ENCODE data around the gene SETBP1.

The SETBP1 gene

GRCh38 chr18:44968336-44968735 is 287.6 kb downstream of the SETBP1 start:
- no peak overlapping the region for H3K4ac ChIP-seq (ENCODE audit: low read depth in 1 of 2, low read length in 2 of 2)
- H3K79me1 ChIP-seq (replicated peaks; ENCODE audit: low read length, poor library complexity, severe bottlenecking): peaks cover 9% of the 10 kb centered on the region
- DNase-seq: no peak
- no peak overlapping the region for H2BK5ac ChIP-seq (ENCODE audit: low read depth, low read length, poor library complexity, severe bottlenecking)
- no peaks in the 10 kb centered on the region for H3K9me3 ChIP-seq (ENCODE audit: control insufficient read depth, low read length)
- H3K9ac ChIP-seq (ENCODE audit: low read length): no peak overlapping the region
- no peak overlapping the region for H2BK15ac ChIP-seq (ENCODE audit: low read depth, poor library complexity, severe bottlenecking)
- no peak overlapping the region for H4K91ac ChIP-seq (ENCODE audit: low read length)
- no peak overlapping the region for H2AK5ac ChIP-seq (ENCODE audit: low read length, severe bottlenecking)
- no peak overlapping the region for H2BK12ac ChIP-seq (ENCODE audit: low read length in 2 of 2)
- no peak overlapping the region for H3K27ac ChIP-seq (ENCODE audit: low read length, poor library complexity, severe bottlenecking)
- no peaks in the 10 kb centered on the region for H3K4me1 ChIP-seq (ENCODE audit: control insufficient read depth, insufficient read depth, low read depth, low read length)
- no peak overlapping the region for H3K23ac ChIP-seq (ENCODE audit: low read length in 2 of 2)
- no peak overlapping the region for H3K4me2 ChIP-seq (ENCODE audit: low read length, poor library complexity, severe bottlenecking)
- no peak overlapping the region for H3K14ac ChIP-seq (ENCODE audit: low read length in 2 of 2)
- H2BK120ac ChIP-seq (ENCODE audit: low read depth, low read length): no peak overlapping the region
- no peak overlapping the region for H4K8ac ChIP-seq (ENCODE audit: low read length)
- H3K18ac ChIP-seq (ENCODE audit: low read depth in 1 of 2, low read length in 2 of 2): no peak overlapping the region
- H3K4me3 ChIP-seq (ENCODE audit: insufficient read depth in 1 of 2, low read depth in 1 of 2, low read length in 2 of 2): no peak overlapping the region
- H2AFZ ChIP-seq (ENCODE audit: low read depth, low read length): no peak overlapping the region
- H3K36me3 ChIP-seq (ENCODE audit: control insufficient read depth in 1 of 2, insufficient read depth in 2 of 2, low read depth in 1 of 2, low read length in 2 of 2): no peaks in the 10 kb centered on the region
- WGBS: 67% methylated on average over 2 of the region's 2 CpGs
- H3K27me3 ChIP-seq (ENCODE audit: control insufficient read depth in 1 of 2, insufficient read depth in 1 of 2, low read length in 2 of 2): no peaks in the 10 kb centered on the region

DNA sequence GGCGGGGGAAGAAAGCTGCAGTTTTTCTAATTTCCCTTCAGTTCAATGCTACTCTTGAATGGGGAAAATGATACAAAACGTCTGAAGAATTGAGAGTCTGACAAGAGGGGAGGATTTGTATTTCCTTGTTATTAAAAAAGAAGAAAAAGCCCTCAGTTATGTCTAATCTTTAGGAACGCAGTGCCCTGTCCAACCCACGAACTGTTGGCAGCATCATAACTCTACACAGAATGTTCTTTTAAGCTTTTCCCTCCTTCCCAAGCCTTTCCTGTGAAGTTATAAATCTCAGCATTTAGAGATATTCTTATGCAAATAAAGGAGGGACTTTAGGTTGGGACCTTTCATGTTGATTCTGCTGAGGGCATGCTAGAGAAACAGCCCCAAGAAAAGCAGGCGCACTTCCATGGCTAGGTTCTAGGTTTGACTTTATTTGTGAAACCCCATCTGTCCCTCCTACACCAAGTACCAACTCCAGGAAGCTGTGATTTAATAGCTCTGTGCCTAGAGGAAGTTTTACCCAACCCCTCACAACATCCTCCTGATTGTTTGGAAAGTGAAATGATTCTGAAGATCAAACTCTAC is 288.6 kb downstream of the SETBP1 start:
- Histone ChIP-seq H2BK12ac (ENCODE audit: low read length in 2 of 2) (no peak overlapping the region), H3K18ac (ENCODE audit: low read depth in 1 of 2, low read length in 2 of 2) (no peak overlapping the region), H2BK15ac (ENCODE audit: low read depth, poor library complexity, severe bottlenecking) (no peak overlapping the region), H3K27ac (ENCODE audit: low read length, poor library complexity, severe bottlenecking) (no peak overlapping the region), H3K4ac (ENCODE audit: low read depth in 1 of 2, low read length in 2 of 2) (no peak overlapping the region), H3K36me3 (ENCODE audit: control insufficient read depth in 1 of 2, insufficient read depth in 2 of 2, low read depth in 1 of 2, low read length in 2 of 2) (no peaks in the 10 kb centered on the region), H2AK5ac (ENCODE audit: low read length, severe bottlenecking) (no peak overlapping the region), H3K9me3 (ENCODE audit: control insufficient read depth, low read length) (no peaks in the 10 kb centered on the region), H3K4me2 (ENCODE audit: low read length, poor library complexity, severe bottlenecking) (no peak overlapping the region), H3K79me1 (replicated peaks; ENCODE audit: low read length, poor library complexity, severe bottlenecking) (peaks cover 16% of the 10 kb centered on the region), H4K91ac (ENCODE audit: low read length) (no peak overlapping the region), H3K4me1 (ENCODE audit: control insufficient read depth, insufficient read depth, low read depth, low read length) (no peaks in the 10 kb centered on the region), H3K27me3 (ENCODE audit: control insufficient read depth in 1 of 2, insufficient read depth in 1 of 2, low read length in 2 of 2) (no peaks in the 10 kb centered on the region), H3K14ac (ENCODE audit: low read length in 2 of 2) (no peak overlapping the region), H2BK5ac (ENCODE audit: low read depth, low read length, poor library complexity, severe bottlenecking) (no peak overlapping the region), H3K9ac (ENCODE audit: low read length) (no peak overlapping the region), H2BK120ac (ENCODE audit: low read depth, low read length) (no peak overlapping the region), H2AFZ (ENCODE audit: low read depth, low read length) (no peak overlapping the region), H3K4me3 (ENCODE audit: insufficient read depth in 1 of 2, low read depth in 1 of 2, low read length in 2 of 2) (no peak overlapping the region), H3K23ac (ENCODE audit: low read length in 2 of 2) (no peak overlapping the region), H4K8ac (ENCODE audit: low read length) (no peak overlapping the region)
- no peak for DNase-seq
- 100% methylated on average over 1 of the region's 5 CpGs for WGBS

- Histone ChIP-seq H3K4me3 (ENCODE audit: insufficient read depth in 1 of 2, low read depth in 1 of 2, low read length in 2 of 2) (no peak overlapping the region), H4K8ac (ENCODE audit: low read length) (no peak overlapping the region), H3K4me1 (ENCODE audit: control insufficient read depth, insufficient read depth, low read depth, low read length) (no peaks in the 10 kb centered on the region), H3K4me2 (ENCODE audit: low read length, poor library complexity, severe bottlenecking) (no peak overlapping the region), H2BK12ac (ENCODE audit: low read length in 2 of 2) (no peak overlapping the region), H2BK15ac (ENCODE audit: low read depth, poor library complexity, severe bottlenecking) (no peak overlapping the region), H3K23ac (ENCODE audit: low read length in 2 of 2) (no peak overlapping the region), H3K27ac (ENCODE audit: low read length, poor library complexity, severe bottlenecking) (no peak overlapping the region), H2BK5ac (ENCODE audit: low read depth, low read length, poor library complexity, severe bottlenecking) (no peak overlapping the region), H2AK5ac (ENCODE audit: low read length, severe bottlenecking) (no peak overlapping the region), H2BK120ac (ENCODE audit: low read depth, low read length) (no peak overlapping the region), H3K36me3 (ENCODE audit: control insufficient read depth in 1 of 2, insufficient read depth in 2 of 2, low read depth in 1 of 2, low read length in 2 of 2) (peaks cover 0 to 4% of the 10 kb centered on the region in 2 experiments), H3K4ac (ENCODE audit: low read depth in 1 of 2, low read length in 2 of 2) (no peak overlapping the region), H2AFZ (ENCODE audit: low read depth, low read length) (no peak overlapping the region), H3K27me3 (ENCODE audit: control insufficient read depth in 1 of 2, insufficient read depth in 1 of 2, low read length in 2 of 2) (no peaks in the 10 kb centered on the region), H3K9ac (ENCODE audit: low read length) (no peak overlapping the region), H4K91ac (ENCODE audit: low read length) (no peak overlapping the region), H3K9me3 (ENCODE audit: control insufficient read depth, low read length) (no peaks in the 10 kb centered on the region), H3K79me1 (replicated peaks; ENCODE audit: low read length, poor library complexity, severe bottlenecking) (peaks cover 20% of the 10 kb centered on the region), H3K18ac (ENCODE audit: low read depth in 1 of 2, low read length in 2 of 2) (peak overlapping the region in 1 of 2 experiments; percentile 46), H3K14ac (ENCODE audit: low read length in 2 of 2) (no peak overlapping the region)
- DNase-seq: peak; percentile 18
- WGBS: 86% methylated on average over 2 of the region's 2 CpGs
Observed at GRCh38 chr18:44973282-44973681, 292.6 kb downstream of the SETBP1 start.

- Histone ChIP-seq H4K8ac (ENCODE audit: low read length) (no peak overlapping the region), H3K18ac (ENCODE audit: low read depth in 1 of 2, low read length in 2 of 2) (peak overlapping the region in 1 of 2 experiments; percentile 24), H3K9ac (ENCODE audit: low read length) (no peak overlapping the region), H4K91ac (ENCODE audit: low read length) (no peak overlapping the region), H2BK15ac (ENCODE audit: low read depth, poor library complexity, severe bottlenecking) (no peak overlapping the region), H3K4me3 (ENCODE audit: insufficient read depth in 1 of 2, low read depth in 1 of 2, low read length in 2 of 2) (no peak overlapping the region), H3K9me3 (ENCODE audit: control insufficient read depth, low read length) (no peaks in the 10 kb centered on the region), H3K4ac (ENCODE audit: low read depth in 1 of 2, low read length in 2 of 2) (no peak overlapping the region), H3K27ac (ENCODE audit: low read length, poor library complexity, severe bottlenecking) (no peak overlapping the region), H2BK120ac (ENCODE audit: low read depth, low read length) (no peak overlapping the region), H2AK5ac (ENCODE audit: low read length, severe bottlenecking) (no peak overlapping the region), H2BK5ac (ENCODE audit: low read depth, low read length, poor library complexity, severe bottlenecking) (no peak overlapping the region), H3K27me3 (ENCODE audit: control insufficient read depth in 1 of 2, insufficient read depth in 1 of 2, low read length in 2 of 2) (no peaks in the 10 kb centered on the region), H3K4me1 (ENCODE audit: control insufficient read depth, insufficient read depth, low read depth, low read length) (no peaks in the 10 kb centered on the region), H3K23ac (ENCODE audit: low read length in 2 of 2) (no peak overlapping the region), H3K4me2 (ENCODE audit: low read length, poor library complexity, severe bottlenecking) (no peak overlapping the region), H3K36me3 (ENCODE audit: control insufficient read depth in 1 of 2, insufficient read depth in 2 of 2, low read depth in 1 of 2, low read length in 2 of 2) (peaks cover 0 to 4% of the 10 kb centered on the region in 2 experiments), H3K79me1 (replicated peaks; ENCODE audit: low read length, poor library complexity, severe bottlenecking) (peaks cover 19% of the 10 kb centered on the region), H2AFZ (ENCODE audit: low read depth, low read length) (no peak overlapping the region), H2BK12ac (ENCODE audit: low read length in 2 of 2) (no peak overlapping the region), H3K14ac (ENCODE audit: low read length in 2 of 2) (no peak overlapping the region)
- 96% methylated on average over 2 of the region's 2 CpGs for WGBS
- no peak for DNase-seq
Observed at GRCh38 chr18:44974174-44974573, 293.5 kb downstream of the SETBP1 start.
